ENCODE measurements around the gene KCNK7. TPM values are rescaled to one million over a fixed set of nuclear protein-coding genes. Genes with fewer than 3 reads are reported as not detected.

Gene KCNK7
- total and polyA plus RNA-seq, 4 donors, result 0.20 to 0.90 (median 0.60) TPM

DNA sequence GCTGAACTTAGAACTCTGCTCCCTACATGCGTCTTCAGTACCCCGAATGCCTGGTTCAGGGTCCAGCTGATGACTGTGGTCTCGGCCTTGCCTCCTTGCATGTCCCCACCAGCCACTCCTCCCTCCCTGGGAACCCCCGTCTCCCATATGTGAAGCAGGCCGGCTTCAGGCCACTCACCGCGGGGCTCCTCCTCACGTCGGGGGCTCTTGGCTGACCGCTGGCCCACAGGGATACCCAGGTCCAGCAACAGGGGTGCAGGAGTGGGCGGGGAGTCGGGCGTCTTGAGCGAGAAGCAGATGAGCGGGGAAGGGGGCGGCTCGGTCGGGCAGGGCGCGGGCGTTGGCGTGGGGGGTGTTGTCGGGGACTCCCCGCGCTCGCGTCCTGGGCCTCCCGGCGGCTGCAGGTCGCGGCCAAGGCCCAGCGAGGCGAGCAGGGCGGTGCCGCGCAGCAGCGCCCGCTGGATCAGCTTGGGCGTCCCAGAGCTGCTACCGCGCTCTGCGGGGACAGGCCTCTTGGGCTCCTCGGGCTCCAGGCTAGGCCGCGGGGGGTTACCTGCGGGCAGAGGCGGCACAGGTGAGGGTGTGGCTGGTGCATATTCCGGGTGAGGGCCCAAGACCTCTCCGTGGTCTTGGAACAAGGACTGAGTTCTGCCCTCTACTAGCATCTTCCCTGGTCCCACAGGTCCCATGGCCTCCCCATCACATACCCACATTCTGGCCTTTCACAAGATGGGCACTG, 3.8 kb upstream of the KCNK7 start:
- no peak overlapping the region for H3K27ac ChIP-seq (ENCODE audit: low read depth, low read length)
- peaks cover 5% of the 10 kb centered on the region for H3K4me1 ChIP-seq (ENCODE audit: control insufficient read depth, insufficient read depth, low read length)
- no peak for DNase-seq (ENCODE audit: low read depth in 4 of 6, low spot score in 6 of 6)
- H3K36me3 ChIP-seq (ENCODE audit: control insufficient read depth, insufficient read depth, low read length), result peaks cover 64% of the 10 kb centered on the region
- no peaks in the 10 kb centered on the region for H3K9me3 ChIP-seq (ENCODE audit: control insufficient read depth, insufficient read depth, low read length)
- WGBS (ENCODE audit: insufficient coverage), result 74% methylated on average over 47 of the region's 49 CpGs
- no peaks in the 10 kb centered on the region for H3K27me3 ChIP-seq (ENCODE audit: control insufficient read depth, insufficient read depth, low read length)
- H3K4me3 ChIP-seq (ENCODE audit: low read depth, low read length), result no peak overlapping the region

DNA sequence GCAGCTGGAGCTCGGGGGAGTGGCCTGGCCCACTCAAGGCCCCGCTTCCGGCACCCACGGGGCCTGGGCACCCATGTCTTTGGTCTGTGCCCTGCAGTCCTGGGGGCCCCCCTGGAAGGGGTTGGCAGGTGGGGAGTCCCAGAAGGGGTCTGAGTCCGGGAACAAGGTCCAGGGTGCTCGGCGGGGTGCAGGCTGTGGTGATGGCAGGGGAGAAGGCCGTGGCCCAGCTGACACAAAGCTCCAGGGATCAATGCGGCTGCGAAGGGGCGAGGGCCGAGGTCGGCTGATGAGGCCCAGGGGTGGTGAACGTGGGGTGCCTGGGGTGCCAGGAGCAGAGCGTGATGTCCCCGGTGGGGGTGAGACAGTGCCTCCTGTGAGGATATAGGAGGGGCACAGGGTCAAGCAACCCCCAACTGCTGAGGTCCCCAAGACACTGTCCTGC, 2.7 kb upstream of the KCNK7 start:
- no peak for DNase-seq (ENCODE audit: low read depth in 4 of 6, low spot score in 6 of 6)
- 94% methylated on average over 15 of the region's 16 CpGs for WGBS (ENCODE audit: insufficient coverage)
- Histone ChIP-seq H3K9me3 (ENCODE audit: control insufficient read depth, insufficient read depth, low read length) (no peaks in the 10 kb centered on the region), H3K4me1 (ENCODE audit: control insufficient read depth, insufficient read depth, low read length) (peaks cover 15% of the 10 kb centered on the region), H3K27me3 (ENCODE audit: control insufficient read depth, insufficient read depth, low read length) (no peaks in the 10 kb centered on the region), H3K27ac (ENCODE audit: low read depth, low read length) (no peak overlapping the region), H3K4me3 (ENCODE audit: low read depth, low read length) (no peak overlapping the region), H3K36me3 (ENCODE audit: control insufficient read depth, insufficient read depth, low read length) (peaks cover 67% of the 10 kb centered on the region)

DNA sequence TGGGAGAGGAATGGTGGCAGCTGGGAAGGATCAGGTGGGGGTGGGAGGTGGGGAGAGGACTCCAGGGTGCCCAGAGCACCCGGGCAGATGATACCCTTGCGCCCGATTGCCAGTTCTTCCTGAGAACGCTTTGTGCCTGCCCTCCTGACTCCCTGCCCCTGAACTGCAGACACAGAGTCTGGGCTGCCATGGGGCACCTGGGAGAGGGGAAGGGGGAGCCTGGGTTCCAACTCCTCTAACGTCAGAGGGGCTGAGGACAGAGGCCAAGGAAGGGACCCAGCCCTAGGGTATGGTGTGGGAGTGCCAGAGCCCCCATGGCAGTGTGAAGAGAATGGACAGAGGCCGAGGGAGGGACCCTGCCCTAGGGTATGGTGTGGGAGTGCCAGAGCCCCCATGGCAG, 920 bp upstream of the KCNK7 start:
- no peak overlapping the region for H3K27ac ChIP-seq (ENCODE audit: low read depth, low read length)
- H3K4me1 ChIP-seq (ENCODE audit: control insufficient read depth, insufficient read depth, low read length), result peaks cover 24% of the 10 kb centered on the region
- H3K4me3 ChIP-seq (ENCODE audit: low read depth, low read length), result no peak overlapping the region
- H3K9me3 ChIP-seq (ENCODE audit: control insufficient read depth, insufficient read depth, low read length), result no peaks in the 10 kb centered on the region
- H3K27me3 ChIP-seq (ENCODE audit: control insufficient read depth, insufficient read depth, low read length), result peaks cover 3% of the 10 kb centered on the region
- 83% methylated on average over 6 of the region's 6 CpGs for WGBS (ENCODE audit: insufficient coverage)
- peaks cover 72% of the 10 kb centered on the region for H3K36me3 ChIP-seq (ENCODE audit: control insufficient read depth, insufficient read depth, low read length)
- no peak for DNase-seq (ENCODE audit: low read depth in 4 of 6, low spot score in 6 of 6)

DNA sequence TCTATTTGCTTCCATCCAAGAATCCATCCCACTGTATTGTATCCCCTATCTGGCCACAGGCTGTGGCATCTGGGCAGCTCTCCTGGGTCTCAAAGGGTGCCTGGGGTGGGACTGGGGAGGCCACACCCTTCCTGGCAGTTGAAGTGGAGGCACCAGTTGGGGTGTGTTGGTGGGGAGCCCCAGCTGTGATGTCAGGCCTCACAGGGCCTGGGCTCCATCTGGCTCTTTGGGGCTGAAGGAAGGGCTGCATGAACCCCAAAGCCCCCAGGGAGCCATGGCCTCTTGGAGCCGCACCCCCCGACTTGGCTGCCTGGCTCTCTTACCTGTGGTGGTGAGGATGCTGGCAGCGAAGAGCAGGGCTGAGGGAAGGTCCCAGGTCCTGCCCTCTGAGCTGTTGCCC, 469 bp downstream of the KCNK7 start:
- Histone ChIP-seq H3K36me3 (ENCODE audit: control insufficient read depth, insufficient read depth, low read length) (peaks cover 68% of the 10 kb centered on the region), H3K4me3 (ENCODE audit: low read depth, low read length) (no peak overlapping the region), H3K4me1 (ENCODE audit: control insufficient read depth, insufficient read depth, low read length) (peaks cover 27% of the 10 kb centered on the region), H3K27ac (ENCODE audit: low read depth, low read length) (no peak overlapping the region), H3K27me3 (ENCODE audit: control insufficient read depth, insufficient read depth, low read length) (peaks cover 5% of the 10 kb centered on the region), H3K9me3 (ENCODE audit: control insufficient read depth, insufficient read depth, low read length) (no peaks in the 10 kb centered on the region)
- no peak for DNase-seq (ENCODE audit: low read depth in 4 of 6, low spot score in 6 of 6)
- 89% methylated on average over 3 of the region's 3 CpGs for WGBS (ENCODE audit: insufficient coverage)

DNA sequence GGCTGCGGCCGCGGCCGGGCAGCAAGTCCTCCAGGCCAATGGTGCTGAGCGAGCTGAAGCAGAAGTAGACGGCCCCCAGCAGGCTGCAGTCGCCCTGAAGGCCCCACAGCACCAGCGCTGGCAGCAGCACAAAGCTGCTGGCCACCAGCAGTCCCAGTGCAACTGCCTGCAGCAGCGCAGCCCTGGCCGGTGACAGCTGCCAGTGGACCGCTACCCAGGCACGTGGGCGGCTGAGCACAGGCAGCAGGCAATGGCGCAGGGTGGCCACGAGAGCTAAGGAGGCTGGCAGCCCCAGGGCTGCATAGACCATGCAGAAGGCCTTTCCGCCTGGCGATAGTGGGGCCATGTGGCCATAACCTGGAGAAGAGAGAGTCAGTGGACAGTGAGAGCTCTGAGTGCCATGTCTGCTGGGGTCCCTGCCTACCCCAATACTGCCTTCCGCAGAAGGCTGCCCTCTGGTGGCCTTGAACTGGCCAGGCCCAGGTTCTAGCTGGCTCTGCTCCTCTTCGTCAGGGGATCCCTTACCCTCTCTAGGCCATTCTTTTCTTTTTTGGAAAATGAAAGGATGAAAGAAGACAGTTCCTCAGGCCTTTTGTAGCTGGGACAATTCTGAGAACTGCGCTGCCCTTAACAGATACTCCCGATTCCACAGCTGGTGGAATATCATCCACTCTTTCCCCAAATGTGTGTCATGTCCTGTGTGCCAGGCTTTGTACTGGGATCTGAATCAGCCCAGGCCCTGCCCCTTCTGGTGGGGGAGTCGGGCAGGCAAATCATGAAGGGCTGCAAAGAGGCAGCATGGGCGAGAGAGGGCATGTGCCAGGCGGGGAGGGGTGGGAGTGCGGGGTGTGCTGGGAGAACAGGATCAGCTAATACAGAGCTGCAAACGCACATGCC, 1.8 kb downstream of the KCNK7 start:
- peak in 1 of 6 donors; percentile 25 for DNase-seq (ENCODE audit: low read depth in 4 of 6, low spot score in 6 of 6)
- H3K9me3 ChIP-seq (ENCODE audit: control insufficient read depth, insufficient read depth, low read length), result no peaks in the 10 kb centered on the region
- H3K36me3 ChIP-seq (ENCODE audit: control insufficient read depth, insufficient read depth, low read length), result peaks cover 67% of the 10 kb centered on the region
- H3K4me1 ChIP-seq (ENCODE audit: control insufficient read depth, insufficient read depth, low read length), result peaks cover 38% of the 10 kb centered on the region
- H3K27ac ChIP-seq (ENCODE audit: low read depth, low read length), result no peak overlapping the region
- H3K27me3 ChIP-seq (ENCODE audit: control insufficient read depth, insufficient read depth, low read length), result peaks cover 5% of the 10 kb centered on the region
- 76% methylated on average over 24 of the region's 26 CpGs for WGBS (ENCODE audit: insufficient coverage)
- no peak overlapping the region for H3K4me3 ChIP-seq (ENCODE audit: low read depth, low read length)

DNA sequence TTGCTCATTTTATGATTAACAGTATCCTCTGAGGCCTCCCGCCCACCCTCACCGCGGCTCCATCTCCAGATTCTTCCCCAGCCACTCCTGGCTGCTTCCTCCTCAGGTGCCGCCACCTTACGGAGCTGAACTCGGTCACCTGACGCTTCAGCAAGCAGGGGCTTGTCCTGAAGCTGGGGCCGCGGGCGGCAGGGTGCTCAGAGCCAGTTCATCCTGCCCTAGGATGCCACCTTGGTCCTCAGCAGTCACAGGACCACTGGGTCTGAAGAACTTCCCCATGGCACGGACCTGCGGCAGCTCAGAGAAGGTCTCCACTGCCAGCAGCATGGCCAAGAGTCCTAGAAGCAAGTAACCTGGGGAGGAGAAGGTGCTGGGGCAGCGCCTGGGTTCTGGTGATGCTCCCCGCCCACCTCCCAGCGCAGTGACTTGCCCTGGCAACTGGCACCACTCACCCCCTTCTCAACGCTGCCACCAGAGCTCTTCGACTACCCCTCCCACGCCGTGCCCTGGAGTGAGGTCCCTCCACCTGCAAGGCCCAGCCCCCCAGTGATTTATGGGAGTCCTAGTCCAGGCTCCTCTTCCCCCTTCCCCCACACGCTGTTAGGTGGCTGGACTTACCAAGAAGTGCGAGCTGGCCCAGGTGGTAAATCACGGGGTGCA, 2.6 kb downstream of the KCNK7 start:
- peaks cover 67% of the 10 kb centered on the region for H3K36me3 ChIP-seq (ENCODE audit: control insufficient read depth, insufficient read depth, low read length)
- no peaks in the 10 kb centered on the region for H3K9me3 ChIP-seq (ENCODE audit: control insufficient read depth, insufficient read depth, low read length)
- no peak overlapping the region for H3K4me3 ChIP-seq (ENCODE audit: low read depth, low read length)
- H3K4me1 ChIP-seq (ENCODE audit: control insufficient read depth, insufficient read depth, low read length), result peaks cover 46% of the 10 kb centered on the region
- 66% methylated on average over 20 of the region's 22 CpGs for WGBS (ENCODE audit: insufficient coverage)
- peaks cover 5% of the 10 kb centered on the region for H3K27me3 ChIP-seq (ENCODE audit: control insufficient read depth, insufficient read depth, low read length)
- DNase-seq (ENCODE audit: low read depth in 4 of 6, low spot score in 6 of 6), result no peak
- no peak overlapping the region for H3K27ac ChIP-seq (ENCODE audit: low read depth, low read length)

DNA sequence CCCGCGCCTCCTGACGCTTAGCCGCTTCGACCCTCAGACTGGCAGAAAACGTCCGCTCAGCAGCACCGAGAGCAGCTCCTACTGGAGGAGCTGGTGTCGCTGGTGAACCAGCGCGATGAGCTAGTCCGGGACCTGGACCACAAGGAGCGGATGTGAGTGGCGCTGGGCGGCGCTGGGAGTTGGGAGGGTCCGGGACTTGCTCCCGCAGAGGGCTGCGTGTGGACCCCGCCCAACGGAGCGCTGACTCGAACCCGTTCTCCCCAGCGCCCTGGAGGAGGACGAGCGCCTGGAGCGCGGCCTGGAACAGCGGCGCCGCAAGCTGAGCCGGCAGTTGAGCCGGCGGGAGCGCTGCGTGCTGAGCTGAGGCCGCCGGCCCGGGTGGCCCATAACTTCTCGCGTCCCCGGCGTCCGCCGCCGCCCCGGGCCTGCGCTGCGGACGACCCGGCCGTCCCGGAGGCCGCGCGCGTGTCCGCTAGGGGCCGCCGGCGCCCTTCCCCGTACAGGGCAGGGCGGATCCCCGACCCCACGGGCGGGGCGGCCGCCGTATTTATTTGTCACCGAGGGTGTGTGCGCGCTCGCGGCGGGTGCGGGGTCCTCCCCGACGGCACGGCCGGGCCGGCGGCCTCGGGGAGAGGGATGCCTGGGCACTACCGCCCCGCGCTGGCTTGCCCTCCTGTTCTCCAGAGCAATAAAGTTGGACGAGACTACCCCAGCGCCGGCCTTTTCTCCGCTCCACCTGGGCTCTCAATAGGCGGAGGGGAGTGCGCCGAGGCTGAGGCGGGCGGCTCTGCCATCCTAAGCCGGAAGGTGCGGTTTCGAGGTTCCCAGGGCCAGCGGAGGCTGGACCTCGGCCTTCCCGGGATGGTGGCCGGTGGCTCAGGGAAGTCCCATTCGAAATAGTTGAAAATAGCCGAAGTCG, 3.4 kb downstream of the KCNK7 start:
- Histone ChIP-seq H3K4me3 (ENCODE audit: low read depth, low read length) (no peak overlapping the region), H3K9me3 (ENCODE audit: control insufficient read depth, insufficient read depth, low read length) (no peaks in the 10 kb centered on the region), H3K4me1 (ENCODE audit: control insufficient read depth, insufficient read depth, low read length) (peaks cover 53% of the 10 kb centered on the region), H3K36me3 (ENCODE audit: control insufficient read depth, insufficient read depth, low read length) (peaks cover 60% of the 10 kb centered on the region), H3K27ac (ENCODE audit: low read depth, low read length) (peak overlapping the region; percentile 47), H3K27me3 (ENCODE audit: control insufficient read depth, insufficient read depth, low read length) (peaks cover 5% of the 10 kb centered on the region)
- DNase-seq (ENCODE audit: low read depth in 4 of 6, low spot score in 6 of 6), result peak in 1 of 6 donors; percentile 12
- WGBS (ENCODE audit: insufficient coverage), result 18% methylated on average over 106 of the region's 106 CpGs

DNA sequence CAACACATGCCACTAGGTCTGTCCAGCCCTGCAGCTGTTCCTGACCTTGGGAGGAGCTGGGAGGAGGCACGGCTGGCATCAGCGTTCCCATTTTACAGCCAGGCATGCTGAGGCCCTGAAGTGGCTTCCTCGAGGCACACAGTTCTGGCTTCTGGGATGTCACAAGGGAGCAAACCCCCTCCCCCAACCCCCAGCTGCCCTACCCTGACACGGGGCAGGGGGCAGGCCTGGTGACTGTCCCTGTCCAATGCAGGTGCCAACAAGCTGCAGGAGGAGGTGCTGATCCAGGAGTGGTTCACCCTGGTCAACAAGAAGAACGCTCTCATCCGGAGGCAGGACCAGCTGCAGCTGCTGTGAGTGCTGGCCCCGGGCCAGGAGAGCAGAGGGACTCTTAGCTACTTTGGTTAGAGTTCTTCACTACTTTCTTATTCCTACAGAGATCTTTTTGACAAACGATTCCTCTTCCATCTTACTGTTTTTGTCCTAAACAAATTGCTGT, 5.3 kb downstream of the KCNK7 start:
- H3K9me3 ChIP-seq (ENCODE audit: control insufficient read depth, insufficient read depth, low read length), result no peaks in the 10 kb centered on the region
- H3K27me3 ChIP-seq (ENCODE audit: control insufficient read depth, insufficient read depth, low read length), result peaks cover 7% of the 10 kb centered on the region
- DNase-seq (ENCODE audit: low read depth in 4 of 6, low spot score in 6 of 6), result peak in 1 of 6 donors; percentile 11
- peaks cover 66% of the 10 kb centered on the region for H3K4me1 ChIP-seq (ENCODE audit: control insufficient read depth, insufficient read depth, low read length)
- H3K4me3 ChIP-seq (ENCODE audit: low read depth, low read length), result no peak overlapping the region
- H3K27ac ChIP-seq (ENCODE audit: low read depth, low read length), result no peak overlapping the region
- WGBS (ENCODE audit: insufficient coverage), result 54% methylated on average over 7 of the region's 8 CpGs
- peaks cover 49% of the 10 kb centered on the region for H3K36me3 ChIP-seq (ENCODE audit: control insufficient read depth, insufficient read depth, low read length)

Data from spinal cord (tissue), 10 donors.